ENCODE measurements around the gene NSL1. TPM values are rescaled to one million over a fixed set of nuclear protein-coding genes. Genes with fewer than 3 reads are reported as not detected.

The NSL1 gene
- total and polyA plus RNA-seq, 2 donors from 2014 or later, result 19.5 to 34.5 TPM

GRCh38 chr1:212775241-212775640, 16.3 kb downstream of the NSL1 start:
- no peak overlapping the region for H3K9ac ChIP-seq (ENCODE audit: low read length in 3 of 3)
- H3K27me3 ChIP-seq (ENCODE audit: control insufficient read depth, insufficient read depth, low read length), result no peaks in the 10 kb centered on the region
- no peak for DNase-seq
- no peaks in the 10 kb centered on the region for H3K4me1 ChIP-seq (ENCODE audit: control insufficient read depth in 2 of 3, insufficient read depth in 2 of 3, low read depth in 1 of 3, low read length in 3 of 3)
- peaks cover 0 to 1% (median 0%) of the 10 kb centered on the region in 3 donors for H3K36me3 ChIP-seq (ENCODE audit: control insufficient read depth in 2 of 3, insufficient read depth in 3 of 3, low read length in 3 of 3)
- no peak overlapping the region for H3K4me3 ChIP-seq (ENCODE audit: low read length in 3 of 3)
- no peak overlapping the region for H3K27ac ChIP-seq (ENCODE audit: low read depth in 2 of 2, low read length in 2 of 2)
- intact Hi-C loops (cut with DNase I), result no loop called here
- TF ChIP-seq, protein P1, sequence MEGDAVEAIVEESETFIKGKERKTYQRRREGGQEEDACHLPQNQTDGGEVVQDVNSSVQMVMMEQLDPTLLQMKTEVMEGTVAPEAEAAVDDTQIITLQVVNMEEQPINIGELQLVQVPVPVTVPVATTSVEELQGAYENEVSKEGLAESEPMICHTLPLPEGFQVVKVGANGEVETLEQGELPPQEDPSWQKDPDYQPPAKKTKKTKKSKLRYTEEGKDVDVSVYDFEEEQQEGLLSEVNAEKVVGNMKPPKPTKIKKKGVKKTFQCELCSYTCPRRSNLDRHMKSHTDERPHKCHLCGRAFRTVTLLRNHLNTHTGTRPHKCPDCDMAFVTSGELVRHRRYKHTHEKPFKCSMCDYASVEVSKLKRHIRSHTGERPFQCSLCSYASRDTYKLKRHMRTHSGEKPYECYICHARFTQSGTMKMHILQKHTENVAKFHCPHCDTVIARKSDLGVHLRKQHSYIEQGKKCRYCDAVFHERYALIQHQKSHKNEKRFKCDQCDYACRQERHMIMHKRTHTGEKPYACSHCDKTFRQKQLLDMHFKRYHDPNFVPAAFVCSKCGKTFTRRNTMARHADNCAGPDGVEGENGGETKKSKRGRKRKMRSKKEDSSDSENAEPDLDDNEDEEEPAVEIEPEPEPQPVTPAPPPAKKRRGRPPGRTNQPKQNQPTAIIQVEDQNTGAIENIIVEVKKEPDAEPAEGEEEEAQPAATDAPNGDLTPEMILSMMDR (IDR thresholded peaks at IDR 0.05; ENCODE audit: borderline replicate concordance, extremely low read depth, insufficient read depth), result no peak
- FAIRE-seq, result no peak
- peaks cover 0 to 3% (median 0%) of the 10 kb centered on the region in 3 donors for H3K9me3 ChIP-seq (ENCODE audit: control insufficient read depth in 2 of 3, insufficient read depth in 1 of 3, low read length in 3 of 3)

DNA sequence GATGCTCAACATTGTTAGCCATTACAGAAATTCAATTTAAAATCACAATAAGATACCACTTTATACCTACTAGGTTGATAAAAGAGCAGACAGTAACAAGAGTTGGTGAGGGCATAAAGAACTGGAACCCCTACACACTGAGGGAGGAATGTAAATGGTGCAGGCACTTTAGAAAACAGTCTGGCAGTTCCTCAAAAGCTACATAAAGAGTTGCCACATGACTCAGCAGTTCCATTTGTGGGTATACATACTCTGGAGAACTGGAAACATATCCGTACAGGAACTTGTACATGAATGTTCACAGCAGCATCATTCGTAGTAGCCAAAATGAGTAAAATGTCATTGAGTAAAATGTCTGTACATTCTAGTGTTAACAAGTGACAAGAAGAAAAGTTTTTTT, 17.0 kb downstream of the NSL1 start:
- no peak for FAIRE-seq
- Histone ChIP-seq H3K9me3 (ENCODE audit: control insufficient read depth in 2 of 3, insufficient read depth in 1 of 3, low read length in 3 of 3) (peaks cover 0 to 7% (median 3%) of the 10 kb centered on the region in 3 donors), H3K4me3 (ENCODE audit: low read length in 3 of 3) (no peak overlapping the region), H3K4me1 (ENCODE audit: control insufficient read depth in 2 of 3, insufficient read depth in 2 of 3, low read depth in 1 of 3, low read length in 3 of 3) (no peaks in the 10 kb centered on the region), H3K9ac (ENCODE audit: low read length in 3 of 3) (no peak overlapping the region), H3K27ac (ENCODE audit: low read depth in 2 of 2, low read length in 2 of 2) (no peak overlapping the region), H3K36me3 (ENCODE audit: control insufficient read depth in 2 of 3, insufficient read depth in 3 of 3, low read length in 3 of 3) (peaks cover 0 to 2% (median 0%) of the 10 kb centered on the region in 3 donors), H3K27me3 (ENCODE audit: control insufficient read depth, insufficient read depth, low read length) (no peaks in the 10 kb centered on the region)
- TF ChIP-seq, protein P1 (IDR thresholded peaks at IDR 0.05; ENCODE audit: borderline replicate concordance, extremely low read depth, insufficient read depth), result no peak
- no peak for DNase-seq
- intact Hi-C loops (cut with DNase I), result no loop called here

GRCh38 chr1:212773011-212773410, 18.6 kb downstream of the NSL1 start:
- Histone ChIP-seq H3K27me3 (ENCODE audit: control insufficient read depth, insufficient read depth, low read length) (no peaks in the 10 kb centered on the region), H3K4me1 (ENCODE audit: control insufficient read depth in 2 of 3, insufficient read depth in 2 of 3, low read depth in 1 of 3, low read length in 3 of 3) (no peaks in the 10 kb centered on the region), H3K9ac (ENCODE audit: low read length in 3 of 3) (no peak overlapping the region), H3K36me3 (ENCODE audit: control insufficient read depth in 2 of 3, insufficient read depth in 3 of 3, low read length in 3 of 3) (peaks cover 0 to 2% (median 0%) of the 10 kb centered on the region in 3 donors), H3K9me3 (ENCODE audit: control insufficient read depth in 2 of 3, insufficient read depth in 1 of 3, low read length in 3 of 3) (peaks cover 0 to 13% (median 11%) of the 10 kb centered on the region in 3 donors), H3K4me3 (ENCODE audit: low read length in 3 of 3) (no peak overlapping the region), H3K27ac (ENCODE audit: low read depth in 2 of 2, low read length in 2 of 2) (no peak overlapping the region)
- TF ChIP-seq, protein P1 (IDR thresholded peaks at IDR 0.05; ENCODE audit: borderline replicate concordance, extremely low read depth, insufficient read depth), result no peak
- DNase-seq, result no peak
- no peak for FAIRE-seq
- intact Hi-C loops (cut with DNase I), result no loop called here

GRCh38 chr1:212771341-212771740, 20.2 kb downstream of the NSL1 start:
- FAIRE-seq, result no peak
- H3K4me3 ChIP-seq (ENCODE audit: low read length in 3 of 3), result no peak overlapping the region
- H3K36me3 ChIP-seq (ENCODE audit: control insufficient read depth in 2 of 3, insufficient read depth in 3 of 3, low read length in 3 of 3), result peaks cover 0 to 2% (median 0%) of the 10 kb centered on the region in 3 donors
- no peaks in the 10 kb centered on the region for H3K4me1 ChIP-seq (ENCODE audit: control insufficient read depth in 2 of 3, insufficient read depth in 2 of 3, low read depth in 1 of 3, low read length in 3 of 3)
- H3K27ac ChIP-seq (ENCODE audit: low read depth in 2 of 2, low read length in 2 of 2), result no peak overlapping the region
- DNase-seq, result no peak
- H3K27me3 ChIP-seq (ENCODE audit: control insufficient read depth, insufficient read depth, low read length), result no peaks in the 10 kb centered on the region
- no peak overlapping the region for H3K9ac ChIP-seq (ENCODE audit: low read length in 3 of 3)
- intact Hi-C loops (cut with DNase I), result no loop called here
- peaks cover 0 to 13% (median 11%) of the 10 kb centered on the region in 3 donors for H3K9me3 ChIP-seq (ENCODE audit: control insufficient read depth in 2 of 3, insufficient read depth in 1 of 3, low read length in 3 of 3)
- TF ChIP-seq, protein P1 (IDR thresholded peaks at IDR 0.05; ENCODE audit: borderline replicate concordance, extremely low read depth, insufficient read depth), result no peak
